Measurements from ENCODE around the gene PSME3. TPM values are rescaled to one million over a fixed set of nuclear protein-coding genes. Genes with fewer than 3 reads are reported as not detected.
"Not testable (repeated sequence)": the region's sequence is repeated elsewhere in the genome, so short reads cannot be mapped to it uniquely, and the experiment has no call there.

PSME3 gene
- total RNA-seq, 1 donor from 2014 or later, result 136 TPM

DNA sequence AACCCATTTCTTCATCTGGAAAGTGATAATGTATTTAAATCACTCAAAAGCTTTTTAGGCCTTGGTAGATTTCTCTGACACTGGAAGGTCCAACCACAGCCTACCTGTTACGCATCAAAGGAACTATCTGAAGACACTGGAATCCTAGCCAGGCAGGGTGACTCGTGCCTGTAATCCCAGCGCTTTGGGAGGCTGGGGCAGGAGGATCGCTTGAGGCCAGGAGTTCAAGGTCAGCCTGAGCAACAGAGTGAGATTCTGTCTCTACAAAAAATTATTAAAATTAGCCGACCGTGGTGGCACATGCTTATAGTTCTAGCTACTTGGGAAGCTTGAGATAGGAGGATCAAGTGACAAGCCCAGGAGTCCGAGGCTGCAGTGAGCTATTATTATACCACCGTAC, 49.0 kb downstream of the PSME3 start:
- ChIA-PET CTCF (no interaction called here), POLR2A (no interaction called here)
- ATAC-seq (ENCODE audit: low read depth) (no peak), DNase-seq (no peak)
- no peaks in the 10 kb centered on the region for H3K9me3 Mint-ChIP-seq
- peaks cover 13% of the 10 kb centered on the region for H3K27me3 Mint-ChIP-seq
- no peak overlapping the region for H3K4me3 Mint-ChIP-seq
- no peaks in the 10 kb centered on the region for H3K36me3 Mint-ChIP-seq (ENCODE audit: low read depth)
- peaks cover 4% of the 10 kb centered on the region for H3K4me1 Mint-ChIP-seq
- TF ChIP-seq, protein P1, sequence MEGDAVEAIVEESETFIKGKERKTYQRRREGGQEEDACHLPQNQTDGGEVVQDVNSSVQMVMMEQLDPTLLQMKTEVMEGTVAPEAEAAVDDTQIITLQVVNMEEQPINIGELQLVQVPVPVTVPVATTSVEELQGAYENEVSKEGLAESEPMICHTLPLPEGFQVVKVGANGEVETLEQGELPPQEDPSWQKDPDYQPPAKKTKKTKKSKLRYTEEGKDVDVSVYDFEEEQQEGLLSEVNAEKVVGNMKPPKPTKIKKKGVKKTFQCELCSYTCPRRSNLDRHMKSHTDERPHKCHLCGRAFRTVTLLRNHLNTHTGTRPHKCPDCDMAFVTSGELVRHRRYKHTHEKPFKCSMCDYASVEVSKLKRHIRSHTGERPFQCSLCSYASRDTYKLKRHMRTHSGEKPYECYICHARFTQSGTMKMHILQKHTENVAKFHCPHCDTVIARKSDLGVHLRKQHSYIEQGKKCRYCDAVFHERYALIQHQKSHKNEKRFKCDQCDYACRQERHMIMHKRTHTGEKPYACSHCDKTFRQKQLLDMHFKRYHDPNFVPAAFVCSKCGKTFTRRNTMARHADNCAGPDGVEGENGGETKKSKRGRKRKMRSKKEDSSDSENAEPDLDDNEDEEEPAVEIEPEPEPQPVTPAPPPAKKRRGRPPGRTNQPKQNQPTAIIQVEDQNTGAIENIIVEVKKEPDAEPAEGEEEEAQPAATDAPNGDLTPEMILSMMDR (IDR thresholded peaks at IDR 0.05), result no peak
- intact Hi-C loops (cut with micrococcal nuclease), result no loop called here
- H3K27ac Mint-ChIP-seq, result no peak overlapping the region

- intact Hi-C loops (cut with micrococcal nuclease), result no loop called here
- ChIA-PET POLR2A (interaction anchor here (0.7 kb wide), 1 partner anchor 51 kb away, joined by 3 read pairs; the partner anchor contains the start of gene PSME3), CTCF (no interaction called here)
- Mint-ChIP-seq H3K9me3 (no peaks in the 10 kb centered on the region), H3K4me1 (peaks cover 4% of the 10 kb centered on the region), H3K36me3 (ENCODE audit: low read depth) (no peaks in the 10 kb centered on the region), H3K27me3 (no peaks in the 10 kb centered on the region), H3K27ac (no peak overlapping the region), H3K4me3 (no peak overlapping the region)
- DNase-seq (no peak), ATAC-seq (ENCODE audit: low read depth) (no peak)
- TF ChIP-seq, protein P1 (IDR thresholded peaks at IDR 0.05), result no peak
Measured at GRCh38 chr17:42883802-42884558, 50.8 kb downstream of the PSME3 start.

DNA sequence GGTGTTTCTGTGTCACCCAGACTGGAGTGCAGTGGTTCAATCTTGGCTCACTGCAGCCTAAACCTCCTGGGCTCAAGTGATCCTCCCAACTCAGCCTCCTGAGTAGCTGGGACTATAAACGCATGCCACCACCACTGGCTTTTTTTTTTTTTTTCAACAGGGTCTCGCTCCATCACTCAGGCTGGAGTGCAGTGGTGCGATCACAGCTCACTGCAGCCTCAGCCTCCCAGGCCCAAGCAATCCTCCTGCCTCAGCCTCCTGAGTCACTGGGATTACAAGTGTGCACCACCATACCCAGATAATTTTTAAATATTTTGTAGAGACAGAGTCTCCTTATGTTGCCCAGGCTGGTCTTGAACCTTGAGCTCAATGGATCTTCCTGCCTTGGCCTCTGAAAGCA, 52.6 kb downstream of the PSME3 start:
- H3K27ac Mint-ChIP-seq; H3K36me3 Mint-ChIP-seq (ENCODE audit: low read depth); H3K4me1 Mint-ChIP-seq; POLR2A ChIA-PET; H3K27me3 Mint-ChIP-seq; ATAC-seq (ENCODE audit: low read depth); H3K4me3 Mint-ChIP-seq; intact Hi-C loops (cut with micrococcal nuclease); DNase-seq; CTCF ChIA-PET; H3K9me3 Mint-ChIP-seq: not testable (repeated sequence)

DNA sequence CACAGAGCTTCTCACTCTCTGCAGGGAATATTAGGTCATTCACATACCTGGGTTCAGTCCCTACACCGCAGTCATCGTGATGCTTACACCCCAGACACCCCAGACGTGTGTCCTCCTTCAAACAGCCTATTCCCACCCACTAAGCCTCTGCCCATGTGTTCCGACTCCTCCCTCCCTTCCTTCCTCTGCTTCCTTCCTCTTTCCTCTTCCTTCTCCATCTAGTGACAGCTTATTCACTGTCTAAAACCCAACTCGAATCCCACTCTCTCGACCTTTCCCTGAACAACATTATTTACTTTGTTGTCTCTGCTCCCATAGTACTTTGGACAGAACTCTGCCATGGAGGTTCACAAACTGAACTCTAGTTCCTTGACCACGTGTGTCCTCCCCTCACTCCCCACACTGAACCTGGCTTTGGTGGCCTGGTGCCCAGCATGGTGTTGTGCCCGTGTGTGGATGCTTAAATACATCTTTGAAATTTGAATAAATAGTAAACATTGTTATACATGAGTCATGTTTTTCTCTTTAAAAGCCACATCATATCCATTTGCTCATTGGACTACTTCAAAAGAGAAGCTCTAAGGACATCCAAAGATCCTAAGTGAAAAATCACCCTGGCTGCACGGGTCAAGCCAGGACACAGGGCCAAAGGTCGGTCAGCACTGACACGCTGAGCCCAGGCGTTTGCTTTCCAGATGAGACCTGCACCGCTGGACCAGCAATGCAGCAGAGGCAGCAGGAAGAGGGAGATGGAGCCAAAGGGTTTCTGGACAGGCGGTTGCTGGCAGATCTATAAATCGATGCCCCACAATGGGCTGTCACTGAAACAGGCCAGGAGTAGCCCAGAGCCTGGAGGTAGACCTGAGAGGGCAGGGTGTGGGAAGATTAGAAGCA, 53.3 kb downstream of the PSME3 start:
- intact Hi-C loops (cut with micrococcal nuclease), result no loop called here
- H3K27me3 Mint-ChIP-seq, result peaks cover 1% of the 10 kb centered on the region
- ATAC-seq (ENCODE audit: low read depth) (no peak), DNase-seq (no peak)
- H3K36me3 Mint-ChIP-seq (ENCODE audit: low read depth), result no peaks in the 10 kb centered on the region
- H3K4me1 Mint-ChIP-seq, result peaks cover 4% of the 10 kb centered on the region
- POLR2A ChIA-PET, result no interaction called here
- no peak overlapping the region for H3K27ac Mint-ChIP-seq
- H3K4me3 Mint-ChIP-seq, result no peak overlapping the region
- TF ChIP-seq, protein P1 (IDR thresholded peaks at IDR 0.05), result no peak
- CTCF ChIA-PET, result no interaction called here
- no peaks in the 10 kb centered on the region for H3K9me3 Mint-ChIP-seq

- DNase-seq (no peak), ATAC-seq (ENCODE audit: low read depth) (no peak)
- intact Hi-C loops (cut with micrococcal nuclease), result no loop called here
- no peaks in the 10 kb centered on the region for H3K9me3 Mint-ChIP-seq
- CTCF ChIA-PET, result no interaction called here
- H3K27me3 Mint-ChIP-seq, result peaks cover 11% of the 10 kb centered on the region
- no peak overlapping the region for H3K4me3 Mint-ChIP-seq
- H3K4me1 Mint-ChIP-seq, result peaks cover 4% of the 10 kb centered on the region
- H3K27ac Mint-ChIP-seq, result no peak overlapping the region
- no peaks in the 10 kb centered on the region for H3K36me3 Mint-ChIP-seq (ENCODE audit: low read depth)
- POLR2A ChIA-PET, result no interaction called here
- TF ChIP-seq, protein P1 (IDR thresholded peaks at IDR 0.05), result no peak
Measured at GRCh38 chr17:42889809-42890208, 56.6 kb downstream of the PSME3 start.
